ENCODE data around the gene GNPNAT1.

Gene GNPNAT1

GRCh38 chr14:52789118-52789517 lies 2.3 kb downstream of the GNPNAT1 start:
- no peak for DNase-seq (ENCODE audit: low read depth in 1 of 2, low spot score in 1 of 2)

GRCh38 chr14:52786887-52787286 lies 4.5 kb downstream of the GNPNAT1 start:
- H3K4me3 ChIP-seq (replicated peaks; ENCODE audit: insufficient read depth, low read length), result no peak overlapping the region
- H3K27me3 ChIP-seq (ENCODE audit: insufficient read depth, poor library complexity, severe bottlenecking), result no peaks in the 10 kb centered on the region
- no peak for DNase-seq (ENCODE audit: low read depth in 1 of 2, low spot score in 1 of 2)
- H3K27ac ChIP-seq (replicated peaks), result no peak overlapping the region
- TF ChIP-seq SPI1 (IDR thresholded peaks at IDR 0.05; ENCODE audit: borderline replicate concordance, low read depth) (no peak), CTCF (IDR thresholded peaks at IDR 0.05; ENCODE audit: insufficient read depth, low read length) (no peak), REST (IDR thresholded peaks at IDR 0.05; ENCODE audit: insufficient replicate concordance, low read depth) (no peak), GABPA (IDR thresholded peaks at IDR 0.05; ENCODE audit: low read depth) (no peak), POLR2AphosphoS5 (IDR thresholded peaks at IDR 0.05; ENCODE audit: low read depth) (no peak)

More at GRCh38 chr14:52789118-52789517, 2.3 kb downstream of the GNPNAT1 start:
- Histone ChIP-seq H3K27me3 (ENCODE audit: insufficient read depth, poor library complexity, severe bottlenecking) (no peaks in the 10 kb centered on the region), H3K4me3 (replicated peaks; ENCODE audit: insufficient read depth, low read length) (no peak overlapping the region), H3K27ac (replicated peaks) (no peak overlapping the region)
- TF ChIP-seq REST (IDR thresholded peaks at IDR 0.05; ENCODE audit: insufficient replicate concordance, low read depth) (no peak), CTCF (IDR thresholded peaks at IDR 0.05; ENCODE audit: insufficient read depth, low read length) (no peak), SPI1 (IDR thresholded peaks at IDR 0.05; ENCODE audit: borderline replicate concordance, low read depth) (no peak), POLR2AphosphoS5 (IDR thresholded peaks at IDR 0.05; ENCODE audit: low read depth) (no peak), GABPA (IDR thresholded peaks at IDR 0.05; ENCODE audit: low read depth) (no peak)

GRCh38 chr14:52783206-52783605 lies 8.2 kb downstream of the GNPNAT1 start:
- Histone ChIP-seq H3K27me3 (ENCODE audit: insufficient read depth, poor library complexity, severe bottlenecking) (no peaks in the 10 kb centered on the region), H3K4me3 (replicated peaks; ENCODE audit: insufficient read depth, low read length) (no peak overlapping the region), H3K27ac (replicated peaks) (no peak overlapping the region)
- no peak for TF ChIP-seq GABPA (IDR thresholded peaks at IDR 0.05; ENCODE audit: low read depth)
- no peak for TF ChIP-seq POLR2AphosphoS5 (IDR thresholded peaks at IDR 0.05; ENCODE audit: low read depth)
- no peak for TF ChIP-seq SPI1 (IDR thresholded peaks at IDR 0.05; ENCODE audit: borderline replicate concordance, low read depth)
- no peak for TF ChIP-seq CTCF (IDR thresholded peaks at IDR 0.05; ENCODE audit: insufficient read depth, low read length)
- no peak for TF ChIP-seq REST (IDR thresholded peaks at IDR 0.05; ENCODE audit: insufficient replicate concordance, low read depth)
- DNase-seq (ENCODE audit: low read depth in 1 of 2, low spot score in 1 of 2), result no peak

Data from HL-60 (cell line).